ENCODE measurements around the gene CX3CL1.

DNA sequence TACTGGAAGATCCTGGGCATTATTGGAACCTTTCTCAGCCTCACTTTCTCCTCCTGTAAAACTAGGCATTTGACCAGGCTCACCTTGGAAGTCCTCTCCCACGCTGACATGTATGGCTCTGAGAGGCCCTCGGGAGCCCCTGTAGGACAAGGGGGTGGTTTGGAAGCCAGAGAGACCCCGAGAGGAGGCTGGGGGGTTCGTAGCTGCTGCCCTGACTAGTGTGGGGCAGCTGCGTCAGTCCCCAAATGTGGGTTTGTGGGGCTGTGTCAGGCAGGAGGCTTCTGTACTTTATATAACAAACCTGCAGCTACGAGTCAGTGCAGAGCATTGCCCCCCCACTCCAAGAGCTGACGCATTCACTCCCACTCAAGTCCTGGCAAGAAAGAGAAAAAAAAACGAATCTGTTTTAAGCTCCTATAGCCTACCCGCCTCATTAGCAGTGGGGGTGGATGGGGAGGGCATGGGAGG is 1.8 kb downstream of the CX3CL1 start:
- TF ChIP-seq, protein P1, sequence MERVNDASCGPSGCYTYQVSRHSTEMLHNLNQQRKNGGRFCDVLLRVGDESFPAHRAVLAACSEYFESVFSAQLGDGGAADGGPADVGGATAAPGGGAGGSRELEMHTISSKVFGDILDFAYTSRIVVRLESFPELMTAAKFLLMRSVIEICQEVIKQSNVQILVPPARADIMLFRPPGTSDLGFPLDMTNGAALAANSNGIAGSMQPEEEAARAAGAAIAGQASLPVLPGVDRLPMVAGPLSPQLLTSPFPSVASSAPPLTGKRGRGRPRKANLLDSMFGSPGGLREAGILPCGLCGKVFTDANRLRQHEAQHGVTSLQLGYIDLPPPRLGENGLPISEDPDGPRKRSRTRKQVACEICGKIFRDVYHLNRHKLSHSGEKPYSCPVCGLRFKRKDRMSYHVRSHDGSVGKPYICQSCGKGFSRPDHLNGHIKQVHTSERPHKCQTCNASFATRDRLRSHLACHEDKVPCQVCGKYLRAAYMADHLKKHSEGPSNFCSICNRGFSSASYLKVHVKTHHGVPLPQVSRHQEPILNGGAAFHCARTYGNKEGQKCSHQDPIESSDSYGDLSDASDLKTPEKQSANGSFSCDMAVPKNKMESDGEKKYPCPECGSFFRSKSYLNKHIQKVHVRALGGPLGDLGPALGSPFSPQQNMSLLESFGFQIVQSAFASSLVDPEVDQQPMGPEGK (CRISPR knock-in tag; IDR thresholded peaks at IDR 0.05; ENCODE audit: borderline replicate concordance), result no peak
- TF ChIP-seq ZFP30 (CRISPR knock-in tag; IDR thresholded peaks at IDR 0.05), result no peak
- TF ChIP-seq RARB (CRISPR knock-in tag; IDR thresholded peaks at IDR 0.05), result no peak
- no peak for TF ChIP-seq CREB5 (CRISPR knock-in tag; IDR thresholded peaks at IDR 0.05; ENCODE audit: low read depth)
- TF ChIP-seq BACH2 (CRISPR knock-in tag; IDR thresholded peaks at IDR 0.05; ENCODE audit: borderline replicate concordance), result no peak
- TF ChIP-seq POU6F1 (CRISPR knock-in tag; IDR thresholded peaks at IDR 0.05; ENCODE audit: borderline replicate concordance, low read depth), result no peak
- TF ChIP-seq PPARA (CRISPR knock-in tag; IDR thresholded peaks at IDR 0.05; ENCODE audit: borderline replicate concordance), result no peak
- TF ChIP-seq CSDC2 (CRISPR knock-in tag; IDR thresholded peaks at IDR 0.05), result no peak
- TF ChIP-seq ARNTL (CRISPR knock-in tag; IDR thresholded peaks at IDR 0.05; ENCODE audit: borderline replicate concordance, low read depth), result no peak
- TF ChIP-seq ZNF70 (CRISPR knock-in tag; IDR thresholded peaks at IDR 0.05), result no peak
- TF ChIP-seq ZC3H10 (CRISPR knock-in tag; IDR thresholded peaks at IDR 0.05), result no peak
- no peak for TF ChIP-seq ZFP3 (CRISPR knock-in tag; IDR thresholded peaks at IDR 0.05)
- no peak for TF ChIP-seq ISL1 (CRISPR knock-in tag; IDR thresholded peaks at IDR 0.05)
- TF ChIP-seq CSRNP3 (CRISPR knock-in tag; IDR thresholded peaks at IDR 0.05), result no peak

Data from SK-N-SH treated with all-trans-retinoic acid at 6 μM for 48 hours (cell line).